Activated naive CD4-positive, alpha-beta T cell (primary cell): ENCODE data around the gene IFI30.
"Not testable (repeated sequence)": the region's sequence is repeated elsewhere in the genome, so short reads cannot be mapped to it uniquely, and the experiment has no call there.

Source experiments
- DNase-seq, 4 experiments: peaks; one replicate each; lab custom pipeline; 2025; lab: John Stamatoyannopoulos, UW

IFI30 gene

DNA sequence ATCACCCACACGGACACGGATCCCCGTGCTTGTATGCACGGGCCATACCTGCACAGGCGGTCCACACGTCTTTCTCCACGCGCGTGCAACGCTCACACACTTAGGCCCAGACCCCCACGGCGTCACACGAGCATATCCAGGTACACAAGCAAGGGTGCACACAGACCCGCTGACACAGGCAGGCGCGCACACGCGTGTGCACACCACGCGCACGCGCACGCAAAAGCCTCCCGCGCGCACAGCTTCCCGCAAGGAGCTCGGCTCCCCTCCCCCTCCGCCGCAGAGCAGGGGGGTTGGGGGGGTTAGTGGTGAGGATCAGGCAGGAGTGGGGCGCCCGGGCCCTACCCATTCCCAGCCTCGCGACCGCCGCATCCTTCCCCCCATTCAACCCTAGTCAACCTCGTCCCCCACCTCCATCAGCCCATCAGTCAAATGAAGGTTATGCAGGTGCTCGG lies 29.8 kb downstream of the IFI30 start:
- peak in 1 of 4 experiments; percentile 60 for DNase-seq

DNA sequence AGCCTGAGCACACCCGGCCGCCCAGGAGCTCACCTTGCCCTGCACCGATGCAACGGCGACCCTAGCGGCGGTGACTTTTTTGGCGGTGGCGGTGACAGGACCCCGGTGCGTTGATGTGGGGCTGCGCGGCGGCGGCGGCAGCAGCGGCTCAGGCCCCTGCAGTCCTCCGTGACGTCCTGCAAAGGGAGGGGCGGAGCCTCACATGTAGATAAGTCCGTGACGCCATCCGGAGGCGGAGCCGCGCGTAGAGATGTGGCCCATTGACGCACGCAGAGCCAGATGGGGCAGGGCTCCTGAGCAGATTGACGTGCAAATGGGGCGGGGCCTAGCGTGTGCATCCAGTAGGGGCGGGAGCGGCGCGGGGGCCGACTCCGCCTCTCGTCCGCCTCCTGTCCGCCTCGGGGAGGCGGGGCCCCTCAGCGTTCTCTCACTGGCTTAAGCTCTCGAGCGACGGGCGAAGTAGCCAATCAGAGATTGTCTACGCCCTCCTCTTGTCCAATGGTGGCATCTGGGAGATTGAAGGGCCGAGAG lies 30.3 kb downstream of the IFI30 start, which contains the start of gene RAB3A:
TSS of gene RAB3A (minus strand) at position 180 of the 531 bp plus-strand sequence. CDS start 1,302 bp downstream, outside the sequence.
- DNase-seq = peak; percentile 91 to 99 (median 98)

DNA sequence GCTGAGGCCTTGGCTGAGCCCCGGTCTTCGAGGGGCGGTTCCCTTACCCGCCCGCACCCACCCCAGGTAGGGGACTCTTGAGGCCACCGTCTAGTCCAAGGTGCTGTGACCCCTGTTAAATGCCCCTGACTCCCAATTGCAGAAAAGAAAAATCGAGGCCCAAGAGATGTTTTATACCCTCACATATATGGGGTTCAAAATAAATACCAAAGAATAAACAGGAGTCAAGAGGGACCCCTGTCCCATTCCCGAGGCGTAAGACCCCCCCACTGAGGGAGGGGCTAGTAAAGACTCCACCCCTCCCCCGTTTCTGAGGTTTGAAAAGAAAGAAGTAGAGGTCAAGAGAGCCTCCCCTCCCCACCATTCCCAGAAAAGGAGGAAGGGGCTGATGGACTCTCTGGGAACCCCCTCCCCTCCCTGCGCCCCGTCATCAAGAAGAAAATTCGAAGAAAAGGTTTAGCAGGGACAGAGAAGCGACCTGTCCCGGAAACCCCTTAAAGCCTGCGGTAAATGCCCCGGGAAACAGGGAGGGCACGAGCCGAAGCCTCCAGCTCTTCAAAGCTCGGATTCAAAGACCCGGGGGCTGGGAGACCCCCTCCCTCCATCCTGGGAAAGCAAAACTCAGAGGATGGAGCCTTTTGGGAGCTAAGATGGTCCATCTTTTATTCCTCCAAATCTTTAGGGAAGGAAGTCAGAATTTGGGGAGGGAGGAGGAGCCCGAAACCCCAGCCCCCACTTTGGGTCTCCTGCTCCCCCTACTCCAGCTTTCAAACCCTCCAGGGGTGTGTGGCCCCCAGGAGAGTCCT lies 31.0 kb downstream of the IFI30 start:
- peak in 2 of 4 experiments; percentile 41 to 56 for DNase-seq

DNA sequence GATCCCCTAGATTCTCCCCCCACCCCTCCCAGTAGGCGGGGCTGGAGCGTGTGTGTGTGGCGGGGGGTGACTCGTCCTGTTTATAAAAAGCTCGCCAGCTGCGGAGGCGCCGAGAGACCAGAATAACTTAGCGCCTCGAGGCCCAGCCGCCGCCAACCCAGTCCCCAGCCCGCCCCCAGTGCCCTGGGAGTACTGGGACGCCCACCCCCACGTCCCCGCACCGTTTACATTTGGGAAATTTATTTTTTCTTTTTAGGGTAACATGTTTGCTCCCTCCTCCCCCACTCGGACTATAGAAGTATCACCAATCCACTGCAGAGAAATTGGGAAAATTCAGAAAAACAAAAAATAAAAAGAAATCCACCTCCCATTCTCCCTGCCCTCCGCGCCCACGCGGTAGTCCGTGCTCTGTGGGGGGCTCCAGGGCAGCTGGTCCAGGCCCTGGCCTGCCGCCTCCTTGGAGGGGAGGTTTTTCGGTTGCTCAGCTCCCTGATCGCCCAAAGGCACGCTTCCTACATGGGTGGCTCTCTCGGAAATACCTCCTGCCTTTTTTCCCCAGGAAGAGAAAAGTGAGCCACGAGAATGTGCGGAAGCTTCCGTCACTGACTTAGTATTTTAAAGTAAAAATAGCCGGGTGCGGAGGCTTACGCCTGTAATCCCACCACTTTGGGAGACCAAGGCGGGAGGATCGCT lies 31.7 kb downstream of the IFI30 start:
- peak in 3 of 4 experiments; percentile 11 to 49 (median 28) for DNase-seq

DNA sequence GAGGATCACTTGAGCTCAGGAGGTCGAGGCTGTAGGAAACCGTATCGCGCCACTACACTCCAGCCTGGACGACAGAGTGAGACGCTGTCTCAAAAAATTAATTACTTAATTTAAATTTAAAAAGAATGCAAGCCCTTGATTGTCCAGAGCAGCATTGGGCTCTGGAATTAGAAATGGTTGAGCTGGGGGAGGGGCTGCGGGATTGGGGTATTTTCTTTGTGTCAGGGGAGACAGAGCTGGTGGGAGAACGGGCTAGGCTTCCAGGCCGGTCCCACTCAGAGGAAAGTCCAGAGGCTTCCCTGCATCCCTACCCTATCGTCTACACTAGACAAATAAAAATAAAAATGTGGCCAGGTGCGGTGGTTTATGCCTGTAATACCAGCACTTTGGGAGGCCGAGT lies 32.4 kb downstream of the IFI30 start:
- no peak for DNase-seq

DNA sequence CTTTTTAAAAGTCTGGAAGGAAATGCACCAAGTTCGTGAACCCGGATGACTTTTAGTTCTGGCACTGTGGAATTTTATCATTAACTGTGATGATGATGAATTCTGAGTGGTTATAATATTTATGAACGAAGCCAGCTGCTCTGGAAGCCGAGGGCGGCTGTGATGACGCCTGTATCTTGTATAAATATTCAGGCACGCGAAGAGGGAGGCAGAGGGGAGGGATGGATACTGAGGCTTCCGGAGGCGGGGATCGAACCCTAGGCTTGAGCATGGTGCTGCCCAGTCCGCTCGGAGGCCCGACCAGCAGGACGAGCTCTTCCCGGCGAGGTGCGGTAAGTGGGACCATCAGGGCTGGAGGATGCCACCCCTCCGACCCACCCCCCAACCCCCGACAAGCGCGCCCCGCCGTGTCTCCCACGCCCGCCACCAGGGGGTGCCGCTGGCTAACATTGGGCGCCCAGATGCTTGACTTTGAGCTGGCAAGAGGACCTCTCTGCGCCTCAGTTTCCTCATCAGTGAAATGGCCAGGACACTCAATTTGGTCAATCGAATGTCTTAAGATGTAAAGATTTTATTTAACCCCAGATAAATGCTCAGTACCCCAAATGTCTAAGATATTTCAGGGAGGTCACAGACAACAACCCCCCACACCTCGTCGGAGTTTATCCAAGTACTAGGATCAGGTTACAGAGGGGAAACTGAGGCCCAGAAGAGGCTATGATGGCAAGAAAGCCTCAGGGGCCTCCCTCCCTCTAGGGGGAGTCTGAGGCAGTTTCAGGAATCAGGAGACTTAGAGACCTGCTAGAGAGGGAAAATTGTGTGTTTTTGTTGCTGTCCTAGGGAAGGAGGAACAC lies 34.7 kb downstream of the IFI30 start:
- DNase-seq = peak; percentile 17 to 56 (median 28)

DNA sequence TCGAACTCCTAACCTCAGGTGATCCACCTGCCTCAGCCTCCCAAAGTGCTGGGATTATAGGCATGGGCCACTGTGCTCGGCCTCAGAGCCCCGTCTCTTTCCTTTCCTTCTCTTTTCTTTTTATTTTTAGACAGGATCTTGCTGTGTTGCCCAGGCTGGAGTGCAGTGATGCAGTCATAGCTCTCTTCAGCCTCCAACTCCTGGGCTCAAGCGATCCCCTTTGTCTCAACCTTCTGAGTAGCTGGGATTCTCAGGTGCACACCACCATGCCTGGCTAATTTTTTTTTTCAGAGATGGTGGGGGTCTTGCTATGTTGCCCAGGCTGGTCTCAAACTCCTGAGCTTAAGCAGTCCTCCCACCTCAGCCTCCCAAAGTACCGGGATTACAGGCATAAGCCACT lies 36.3 kb downstream of the IFI30 start:
- not testable (repeated sequence) for DNase-seq

DNA sequence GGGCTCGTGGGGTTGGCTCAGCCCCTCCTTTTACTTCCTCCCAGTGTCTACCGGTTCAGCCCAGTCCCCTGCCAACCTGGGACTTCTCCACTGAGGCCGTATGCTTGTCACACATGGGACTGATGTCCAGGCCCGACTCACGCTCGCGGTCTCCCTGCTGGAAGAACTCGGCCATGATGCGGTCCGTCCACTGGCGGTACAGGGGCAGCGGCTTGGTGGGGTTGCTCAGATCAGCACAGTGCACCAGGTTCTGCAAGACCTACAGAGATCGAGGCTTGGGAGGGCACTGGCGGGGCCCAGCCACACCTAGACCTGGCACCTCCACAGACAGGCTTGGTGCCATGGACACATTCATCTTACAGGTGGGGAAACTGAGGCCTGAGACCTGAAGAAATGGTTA lies 38.1 kb downstream of the IFI30 start:
- no peak for DNase-seq

DNA sequence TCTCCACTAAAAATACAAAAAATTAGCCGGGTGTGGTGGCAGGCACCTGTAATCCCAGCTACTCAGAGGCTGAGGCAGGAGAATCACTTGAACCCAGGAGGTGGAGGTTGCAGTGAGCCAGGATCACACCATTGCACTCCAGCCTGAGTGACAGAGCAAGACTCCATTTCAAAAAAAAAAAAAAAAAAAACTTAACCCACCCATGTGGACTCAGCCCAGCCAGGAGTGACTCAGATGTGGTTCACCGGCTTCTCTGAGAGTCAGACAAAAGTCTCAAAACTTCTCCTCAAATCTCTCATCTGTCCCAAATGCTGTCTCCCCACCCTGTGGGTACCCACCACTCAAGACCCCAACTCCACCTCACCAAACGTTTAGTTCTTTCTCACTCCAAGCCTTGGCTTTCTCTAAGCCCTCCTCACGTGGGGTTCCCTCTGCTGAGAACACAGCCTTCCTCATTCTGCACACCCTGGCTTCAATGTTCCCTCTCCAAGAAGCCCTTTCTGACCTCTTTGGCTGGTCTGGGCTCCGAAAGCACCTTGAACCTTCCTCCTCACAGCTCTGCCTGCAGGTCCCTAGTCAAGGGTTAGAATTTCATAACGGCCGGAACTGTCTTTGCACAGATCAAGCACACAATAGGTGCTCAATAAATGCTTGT lies 41.3 kb downstream of the IFI30 start:
- no peak for DNase-seq

DNA sequence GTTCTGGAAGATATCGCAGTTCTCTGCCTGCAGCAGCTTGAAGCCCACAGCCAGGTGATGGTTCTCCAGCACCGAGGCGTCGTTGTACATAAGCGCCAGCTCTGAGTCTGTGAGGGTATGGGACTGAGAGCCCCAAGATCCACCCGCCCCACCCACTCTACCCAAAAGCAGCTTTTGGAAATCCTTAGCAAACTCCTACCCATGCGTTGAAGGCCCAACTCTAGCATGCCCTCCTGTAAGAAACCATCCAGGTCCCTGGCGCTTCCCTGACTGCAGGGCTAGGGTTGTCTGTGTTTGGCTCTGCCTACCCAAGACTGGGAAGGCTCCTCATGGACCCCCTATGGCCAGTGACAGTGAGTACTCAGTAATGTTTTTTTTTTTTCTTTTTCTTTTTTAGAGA lies 43.2 kb downstream of the IFI30 start:
- no peak for DNase-seq

DNA sequence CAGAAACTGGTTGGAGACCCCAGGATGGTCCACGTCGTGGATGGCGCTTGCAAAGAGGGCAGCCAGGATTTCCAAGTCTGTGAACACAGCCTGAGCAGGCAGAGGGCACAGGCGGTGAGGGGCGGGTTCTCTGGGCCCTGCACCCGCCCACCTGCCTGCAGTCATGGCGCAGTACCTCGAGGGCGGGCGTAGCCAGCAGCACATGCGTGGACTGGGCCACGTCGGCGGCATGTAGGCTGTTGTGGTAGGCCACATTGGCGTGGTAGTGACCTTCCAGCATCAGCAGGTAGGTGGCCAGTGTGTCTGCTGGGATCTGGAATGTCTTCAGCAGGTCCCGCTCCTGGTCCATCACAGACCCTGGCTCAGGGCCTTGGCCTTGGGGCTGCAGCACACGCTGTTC lies 44.5 kb downstream of the IFI30 start:
- DNase-seq = no peak

DNA sequence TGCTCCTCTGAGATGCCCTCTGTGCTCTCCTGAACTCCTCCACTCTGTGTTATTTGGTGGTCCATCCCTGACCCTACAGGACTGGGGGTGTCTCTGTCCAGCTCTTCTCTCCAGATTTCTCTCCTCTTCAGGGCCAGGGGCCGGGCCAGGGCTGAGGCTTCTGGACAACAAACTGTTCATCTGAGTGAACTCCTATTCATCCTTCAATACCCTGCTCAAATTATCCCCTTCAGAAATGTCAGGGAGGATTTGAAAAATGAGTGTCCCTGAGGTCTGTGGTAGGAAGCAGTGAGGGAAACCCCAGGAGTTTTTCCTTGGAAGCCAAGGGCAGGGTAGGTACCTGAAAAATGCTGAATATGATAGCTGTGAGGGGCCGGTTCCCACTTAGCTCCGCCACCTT lies 45.0 kb downstream of the IFI30 start:
- DNase-seq = no peak

DNA sequence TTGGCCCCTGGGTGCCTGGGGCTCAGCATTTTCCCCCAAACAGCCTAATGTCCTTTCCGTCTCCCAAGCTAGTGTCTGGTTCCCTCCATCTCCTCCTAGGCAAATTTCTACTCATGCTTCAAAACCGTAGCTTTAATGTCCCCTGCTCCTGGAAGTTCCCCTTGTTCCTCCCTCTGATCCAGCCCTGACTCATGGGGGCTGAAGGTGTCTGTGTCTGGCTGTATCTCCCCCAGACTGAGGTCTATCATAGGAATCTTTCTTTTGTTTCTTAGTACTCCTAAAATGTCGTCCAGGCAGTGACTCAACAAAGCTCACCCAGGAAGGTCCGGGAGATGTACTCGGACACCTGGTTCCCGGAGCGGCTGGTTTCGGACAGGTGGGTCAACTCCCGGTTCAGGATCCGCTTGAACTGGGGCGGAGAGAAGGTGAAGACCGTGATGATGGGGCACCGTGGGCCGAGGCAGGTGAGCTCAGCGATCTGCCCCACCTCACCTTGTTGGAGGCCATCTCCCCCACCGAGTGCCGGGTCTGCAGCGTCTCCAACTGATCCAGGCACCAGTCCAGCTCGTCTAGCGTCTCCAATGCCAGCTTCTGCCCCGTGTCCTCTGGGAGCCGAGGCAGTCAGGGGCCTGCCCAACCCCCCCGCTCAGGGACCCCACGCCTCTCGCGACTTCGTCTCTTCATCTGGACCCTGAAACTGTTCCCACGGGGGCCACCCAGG lies 46.5 kb downstream of the IFI30 start:
- DNase-seq = no peak

DNA sequence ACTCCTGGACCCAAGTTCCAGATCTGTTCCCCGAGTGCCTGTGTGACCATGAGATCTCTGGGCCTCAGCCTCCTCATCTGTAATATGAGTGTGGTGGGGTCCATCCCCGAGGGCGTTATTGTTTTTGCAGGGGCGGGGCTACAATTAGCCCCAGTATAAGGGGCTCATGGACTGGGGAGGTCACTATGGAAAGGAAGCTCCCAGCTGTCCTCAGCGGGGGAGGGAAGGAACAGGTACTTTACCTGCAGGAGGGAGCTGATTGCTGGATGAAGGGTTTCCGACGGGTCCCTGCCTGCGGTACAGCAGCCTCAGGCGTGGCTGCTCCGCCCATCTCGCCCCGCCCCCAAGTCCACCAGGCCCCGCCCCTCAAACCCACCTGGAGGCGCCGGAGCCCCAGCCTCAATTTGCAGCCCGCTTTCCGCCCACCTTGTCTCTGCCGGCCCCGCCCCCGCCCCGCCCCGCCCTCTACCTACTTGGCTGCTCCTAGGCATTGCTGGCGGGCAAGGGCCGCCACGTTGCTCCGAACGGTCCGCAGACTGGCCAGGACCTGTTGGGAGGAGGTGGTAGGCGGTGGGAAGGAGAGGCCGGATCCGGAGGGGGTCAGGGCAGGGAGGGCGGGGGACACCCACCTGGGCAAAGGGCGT lies 47.1 kb downstream of the IFI30 start:
- no peak for DNase-seq

DNA sequence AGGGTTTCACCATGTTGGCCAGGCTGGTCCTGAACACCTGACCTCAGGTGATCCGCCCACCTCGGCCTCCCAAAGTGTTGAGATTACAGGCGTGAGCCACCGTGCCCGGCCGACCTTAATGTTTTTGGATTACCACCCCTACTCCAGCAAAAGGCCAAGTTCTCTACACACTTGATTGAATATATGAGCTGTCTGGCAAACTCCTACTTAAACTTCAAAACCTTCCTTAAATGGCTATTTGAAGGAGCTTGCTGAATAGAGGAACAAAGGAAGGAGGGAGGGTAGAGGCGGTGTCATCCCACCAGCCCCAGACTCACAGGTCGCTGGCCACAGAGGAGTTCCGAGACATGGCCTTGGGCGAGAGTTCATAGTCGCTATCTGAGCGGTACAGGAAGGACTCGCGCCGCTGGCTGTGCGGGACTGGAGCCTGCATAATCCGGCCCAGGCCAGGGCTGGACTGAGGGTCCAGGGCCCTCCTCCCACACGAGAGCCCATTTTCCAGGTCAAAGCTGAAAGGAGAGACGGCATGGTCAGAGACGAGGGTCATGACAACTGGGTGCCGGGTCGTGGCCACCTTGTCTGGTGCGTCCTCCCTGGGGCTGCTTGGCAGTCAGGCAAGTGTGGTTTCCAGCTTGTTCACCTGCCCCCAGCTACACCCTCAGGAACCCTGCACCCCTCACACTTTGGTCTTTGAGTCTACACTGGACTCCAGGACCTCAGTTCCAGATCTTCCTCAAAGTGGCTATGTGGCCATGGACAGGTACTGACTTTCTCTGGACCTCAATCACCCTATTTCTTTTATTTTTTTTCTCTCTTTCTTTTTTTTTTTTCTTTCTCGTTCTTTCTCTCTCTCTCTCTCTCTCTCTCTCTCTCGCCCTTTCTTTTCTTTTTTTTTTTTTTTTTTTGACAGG lies 48.5 kb downstream of the IFI30 start:
- no peak for DNase-seq

DNA sequence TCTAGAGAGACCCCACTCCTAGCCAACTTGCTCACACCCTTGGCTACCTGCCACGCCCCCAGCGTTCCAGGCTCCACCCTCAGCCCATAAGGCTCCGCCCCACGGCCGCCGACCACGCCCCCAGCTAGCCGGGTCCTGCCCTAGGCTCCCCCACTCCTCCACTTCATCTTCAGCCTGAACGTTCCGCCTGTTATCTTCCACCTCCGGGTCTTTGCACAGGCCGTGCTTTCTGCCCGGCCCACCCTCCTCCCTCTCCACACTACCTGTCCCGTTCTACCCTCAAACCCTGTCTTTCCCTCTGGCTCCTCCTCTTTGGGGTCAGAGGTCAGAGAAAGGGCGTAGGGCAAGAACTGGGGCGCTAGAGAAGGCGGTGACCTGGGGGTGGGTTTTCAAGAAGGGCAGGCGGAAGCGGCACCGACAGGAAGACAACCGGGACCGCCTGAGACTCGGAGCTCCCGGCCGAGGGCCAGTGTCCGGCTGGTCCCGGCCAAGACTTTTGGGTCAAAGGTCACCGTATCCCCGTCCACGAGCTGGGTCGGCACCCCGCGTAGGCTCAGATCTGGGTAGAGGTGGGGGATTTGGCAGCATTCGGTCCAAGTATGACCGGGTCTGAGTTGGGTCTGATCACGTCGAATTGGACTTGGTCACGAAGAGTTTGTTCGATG lies 50.4 kb downstream of the IFI30 start:
- no peak for DNase-seq

DNA sequence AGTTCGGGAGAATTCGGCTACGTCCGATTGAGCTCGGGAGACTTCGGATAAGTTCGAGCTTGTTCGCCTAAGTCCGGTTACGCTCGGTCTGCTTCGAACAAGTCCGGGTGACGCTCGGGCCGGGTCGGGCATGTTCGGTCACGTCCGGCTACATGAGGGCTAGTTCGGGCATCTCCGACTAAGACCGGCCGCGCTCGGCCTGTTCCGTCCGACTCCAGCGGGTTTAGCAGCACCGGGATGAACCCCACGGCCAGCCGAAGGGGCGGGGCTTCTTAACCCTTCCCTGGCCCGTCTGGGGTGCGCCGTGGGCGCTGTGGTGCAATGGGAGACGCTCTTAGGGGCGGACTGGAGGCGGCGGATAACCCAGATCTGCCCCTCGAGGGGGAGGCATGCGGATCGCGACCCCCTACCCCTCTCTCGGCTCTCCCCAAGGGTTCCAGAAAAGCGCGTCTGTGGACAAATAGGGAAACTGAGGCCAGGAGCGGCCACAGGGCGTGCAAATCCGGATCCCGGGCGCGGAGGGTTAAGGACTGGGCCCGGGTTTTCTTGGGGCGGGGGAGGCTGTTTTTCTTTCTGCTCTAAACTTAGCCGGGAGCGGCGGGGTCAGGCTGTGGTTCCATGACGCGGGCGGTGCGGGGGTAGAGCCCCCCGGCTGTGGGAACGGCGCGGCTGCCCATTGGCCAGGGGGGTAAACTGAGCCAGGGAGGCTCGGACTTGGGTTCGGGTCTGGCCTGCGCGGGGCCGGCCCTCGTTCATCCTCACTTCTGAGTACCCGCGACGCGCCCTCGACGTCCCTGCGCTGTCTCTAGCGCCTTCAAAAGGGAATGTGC lies 51.1 kb downstream of the IFI30 start:
- DNase-seq = peak; percentile 66 to 78 (median 73)

DNA sequence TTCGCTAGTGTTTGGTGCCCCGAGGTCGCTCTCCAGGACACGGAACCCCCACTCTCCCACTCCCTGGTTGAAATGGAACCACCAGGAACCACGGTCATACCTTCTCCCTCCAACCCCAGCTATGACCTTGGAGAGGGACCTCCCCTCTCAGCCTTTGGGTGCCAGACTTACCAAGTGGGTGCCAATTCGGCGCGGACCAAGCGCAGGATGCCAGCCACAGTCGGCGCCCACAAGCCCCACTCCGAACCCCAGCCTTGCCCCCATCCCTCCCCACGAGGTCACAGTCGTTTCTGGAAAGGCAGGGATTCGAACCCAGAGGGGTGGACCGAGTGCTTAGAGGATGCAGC lies 51.7 kb downstream of the IFI30 start:
- no peak for DNase-seq
